ENCODE measurements around the gene MYH14.

MYH14 gene

GRCh38 chr19:50320051-50320450 is 116.6 kb downstream of the MYH14 start:
- H3K4me1 ChIP-seq (ENCODE audit: control insufficient read depth, insufficient read depth, low read length, unreplicated experiment), result no peaks in the 10 kb centered on the region
- H3K4me3 ChIP-seq (ENCODE audit: low read depth, low read length), result no peak overlapping the region
- no peaks in the 10 kb centered on the region for H3K36me3 ChIP-seq (ENCODE audit: insufficient read depth, low read length)
- no peak overlapping the region for H3K27ac ChIP-seq (ENCODE audit: low read depth, low read length)
- H2AFZ ChIP-seq (ENCODE audit: low read length, unreplicated experiment), result no peak overlapping the region
- H3K79me2 ChIP-seq (ENCODE audit: control insufficient read depth, insufficient read depth, low read length, unreplicated experiment), result no peaks in the 10 kb centered on the region
- peaks cover 13% of the 10 kb centered on the region for H3K27me3 ChIP-seq (ENCODE audit: insufficient read depth, low read length)

- no peaks in the 10 kb centered on the region for H3K4me1 ChIP-seq (ENCODE audit: control insufficient read depth, insufficient read depth, low read length, unreplicated experiment)
- no peaks in the 10 kb centered on the region for H3K36me3 ChIP-seq (ENCODE audit: insufficient read depth, low read length)
- H3K27ac ChIP-seq (ENCODE audit: low read depth, low read length), result no peak overlapping the region
- H3K27me3 ChIP-seq (ENCODE audit: insufficient read depth, low read length), result peaks cover 10% of the 10 kb centered on the region; the same call in 1 of the 2 replicates
- H3K79me2 ChIP-seq (ENCODE audit: control insufficient read depth, insufficient read depth, low read length, unreplicated experiment), result no peaks in the 10 kb centered on the region
- H2AFZ ChIP-seq (ENCODE audit: low read length, unreplicated experiment), result no peak overlapping the region
- H3K4me3 ChIP-seq (ENCODE audit: low read depth, low read length), result no peak overlapping the region
Observed at GRCh38 chr19:50320596-50320995, 117.2 kb downstream of the MYH14 start.

- Histone ChIP-seq H3K4me3 (ENCODE audit: low read depth, low read length) (no peak overlapping the region), H3K36me3 (ENCODE audit: insufficient read depth, low read length) (no peaks in the 10 kb centered on the region), H3K27me3 (ENCODE audit: insufficient read depth, low read length) (peaks cover 16% of the 10 kb centered on the region), H3K79me2 (ENCODE audit: control insufficient read depth, insufficient read depth, low read length, unreplicated experiment) (no peaks in the 10 kb centered on the region), H3K27ac (ENCODE audit: low read depth, low read length) (no peak overlapping the region), H3K4me1 (ENCODE audit: control insufficient read depth, insufficient read depth, low read length, unreplicated experiment) (no peaks in the 10 kb centered on the region), H2AFZ (ENCODE audit: low read length, unreplicated experiment) (no peak overlapping the region)
Observed at GRCh38 chr19:50321831-50322230, 118.4 kb downstream of the MYH14 start.

- H3K27ac ChIP-seq (ENCODE audit: low read depth, low read length), result no peak overlapping the region
- H3K36me3 ChIP-seq (ENCODE audit: insufficient read depth, low read length), result no peaks in the 10 kb centered on the region
- H3K4me3 ChIP-seq (ENCODE audit: low read depth, low read length), result no peak overlapping the region
- no peaks in the 10 kb centered on the region for H3K79me2 ChIP-seq (ENCODE audit: control insufficient read depth, insufficient read depth, low read length, unreplicated experiment)
- no peaks in the 10 kb centered on the region for H3K4me1 ChIP-seq (ENCODE audit: control insufficient read depth, insufficient read depth, low read length, unreplicated experiment)
- no peak overlapping the region for H2AFZ ChIP-seq (ENCODE audit: low read length, unreplicated experiment)
- peaks cover 20% of the 10 kb centered on the region for H3K27me3 ChIP-seq (ENCODE audit: insufficient read depth, low read length)
Observed at GRCh38 chr19:50322234-50322633, 118.8 kb downstream of the MYH14 start.

- no peak overlapping the region for H2AFZ ChIP-seq (ENCODE audit: low read length, unreplicated experiment)
- H3K79me2 ChIP-seq (ENCODE audit: control insufficient read depth, insufficient read depth, low read length, unreplicated experiment), result no peaks in the 10 kb centered on the region
- no peak overlapping the region for H3K27ac ChIP-seq (ENCODE audit: low read depth, low read length)
- H3K27me3 ChIP-seq (ENCODE audit: insufficient read depth, low read length), result peaks cover 28% of the 10 kb centered on the region
- no peaks in the 10 kb centered on the region for H3K36me3 ChIP-seq (ENCODE audit: insufficient read depth, low read length)
- no peak overlapping the region for H3K4me3 ChIP-seq (ENCODE audit: low read depth, low read length)
- no peaks in the 10 kb centered on the region for H3K4me1 ChIP-seq (ENCODE audit: control insufficient read depth, insufficient read depth, low read length, unreplicated experiment)
Observed at GRCh38 chr19:50322931-50323781, 119.7 kb downstream of the MYH14 start.

GRCh38 chr19:50323782-50324133 is 120.3 kb downstream of the MYH14 start:
- no peaks in the 10 kb centered on the region for H3K36me3 ChIP-seq (ENCODE audit: insufficient read depth, low read length)
- H3K4me1 ChIP-seq (ENCODE audit: control insufficient read depth, insufficient read depth, low read length, unreplicated experiment), result no peaks in the 10 kb centered on the region
- H3K27me3 ChIP-seq (ENCODE audit: insufficient read depth, low read length), result peaks cover 31% of the 10 kb centered on the region
- no peak overlapping the region for H3K4me3 ChIP-seq (ENCODE audit: low read depth, low read length)
- H3K79me2 ChIP-seq (ENCODE audit: control insufficient read depth, insufficient read depth, low read length, unreplicated experiment), result no peaks in the 10 kb centered on the region
- H3K27ac ChIP-seq (ENCODE audit: low read depth, low read length), result no peak overlapping the region
- no peak overlapping the region for H2AFZ ChIP-seq (ENCODE audit: low read length, unreplicated experiment)

GRCh38 chr19:50324331-50324730 is 120.9 kb downstream of the MYH14 start:
- no peaks in the 10 kb centered on the region for H3K36me3 ChIP-seq (ENCODE audit: insufficient read depth, low read length)
- no peak overlapping the region for H2AFZ ChIP-seq (ENCODE audit: low read length, unreplicated experiment)
- no peak overlapping the region for H3K27ac ChIP-seq (ENCODE audit: low read depth, low read length)
- H3K27me3 ChIP-seq (ENCODE audit: insufficient read depth, low read length), result peaks cover 31% of the 10 kb centered on the region
- H3K4me1 ChIP-seq (ENCODE audit: control insufficient read depth, insufficient read depth, low read length, unreplicated experiment), result no peaks in the 10 kb centered on the region
- H3K79me2 ChIP-seq (ENCODE audit: control insufficient read depth, insufficient read depth, low read length, unreplicated experiment), result no peaks in the 10 kb centered on the region
- no peak overlapping the region for H3K4me3 ChIP-seq (ENCODE audit: low read depth, low read length)

- no peaks in the 10 kb centered on the region for H3K36me3 ChIP-seq (ENCODE audit: insufficient read depth, low read length)
- no peaks in the 10 kb centered on the region for H3K4me1 ChIP-seq (ENCODE audit: control insufficient read depth, insufficient read depth, low read length, unreplicated experiment)
- peaks cover 41% of the 10 kb centered on the region for H3K27me3 ChIP-seq (ENCODE audit: insufficient read depth, low read length)
- no peak overlapping the region for H3K4me3 ChIP-seq (ENCODE audit: low read depth, low read length)
- no peaks in the 10 kb centered on the region for H3K79me2 ChIP-seq (ENCODE audit: control insufficient read depth, insufficient read depth, low read length, unreplicated experiment)
- H2AFZ ChIP-seq (ENCODE audit: low read length, unreplicated experiment), result no peak overlapping the region
- H3K27ac ChIP-seq (ENCODE audit: low read depth, low read length), result no peak overlapping the region
Observed at GRCh38 chr19:50325310-50326100, 122.1 kb downstream of the MYH14 start.

- H3K4me3 ChIP-seq (ENCODE audit: low read depth, low read length), result no peak overlapping the region
- peaks cover 45% of the 10 kb centered on the region for H3K27me3 ChIP-seq (ENCODE audit: insufficient read depth, low read length)
- no peaks in the 10 kb centered on the region for H3K79me2 ChIP-seq (ENCODE audit: control insufficient read depth, insufficient read depth, low read length, unreplicated experiment)
- no peaks in the 10 kb centered on the region for H3K36me3 ChIP-seq (ENCODE audit: insufficient read depth, low read length)
- H3K27ac ChIP-seq (ENCODE audit: low read depth, low read length), result no peak overlapping the region
- H3K4me1 ChIP-seq (ENCODE audit: control insufficient read depth, insufficient read depth, low read length, unreplicated experiment), result no peaks in the 10 kb centered on the region
- H2AFZ ChIP-seq (ENCODE audit: low read length, unreplicated experiment), result no peak overlapping the region
Observed at GRCh38 chr19:50326101-50326664, 122.8 kb downstream of the MYH14 start.

- no peak overlapping the region for H3K27ac ChIP-seq (ENCODE audit: low read depth, low read length)
- H3K36me3 ChIP-seq (ENCODE audit: insufficient read depth, low read length), result no peaks in the 10 kb centered on the region
- no peaks in the 10 kb centered on the region for H3K79me2 ChIP-seq (ENCODE audit: control insufficient read depth, insufficient read depth, low read length, unreplicated experiment)
- no peak overlapping the region for H3K4me3 ChIP-seq (ENCODE audit: low read depth, low read length)
- peaks cover 54% of the 10 kb centered on the region for H3K27me3 ChIP-seq (ENCODE audit: insufficient read depth, low read length)
- H2AFZ ChIP-seq (ENCODE audit: low read length, unreplicated experiment), result no peak overlapping the region
- H3K4me1 ChIP-seq (ENCODE audit: control insufficient read depth, insufficient read depth, low read length, unreplicated experiment), result no peaks in the 10 kb centered on the region
Observed at GRCh38 chr19:50327013-50327412, 123.6 kb downstream of the MYH14 start.

Data from ACC112 (cell line).